ENCODE measurements around the gene ATAD1. TPM values are rescaled to one million over a fixed set of nuclear protein-coding genes. Genes with fewer than 3 reads are reported as not detected.
"Not testable (repeated sequence)": the region's sequence is repeated elsewhere in the genome, so short reads cannot be mapped to it uniquely, and the experiment has no call there.

Gene ATAD1
- total RNA-seq, 1 donor, result 43.8 TPM

GRCh38 chr10:87746911-87747310 is 71.1 kb downstream of the ATAD1 start:
- H3K79me2 ChIP-seq (ENCODE audit: insufficient read depth, low read length), result no peaks in the 10 kb centered on the region
- H3K4me2 ChIP-seq (ENCODE audit: insufficient read depth, low read length), result no peak overlapping the region
- no peak overlapping the region for H2AFZ ChIP-seq (ENCODE audit: low read length)
- H3K27me3 ChIP-seq (ENCODE audit: insufficient read depth, low read length), result no peaks in the 10 kb centered on the region
- H3K4me3 ChIP-seq (ENCODE audit: insufficient read depth, low read length), result no peak overlapping the region
- H3K36me3 ChIP-seq (ENCODE audit: insufficient read depth, low read length), result peaks cover 62% of the 10 kb centered on the region
- H4K20me1 ChIP-seq (ENCODE audit: insufficient read depth, low read length), result peaks cover 2% of the 10 kb centered on the region
- H3K4me1 ChIP-seq (ENCODE audit: insufficient read depth, low read length), result peaks cover 3% of the 10 kb centered on the region
- H3K9me3 ChIP-seq (ENCODE audit: low read depth, low read length), result no peaks in the 10 kb centered on the region
- no peak overlapping the region for H3K27ac ChIP-seq (ENCODE audit: low read depth, low read length)
- TF ChIP-seq CTCF (IDR thresholded peaks at IDR 0.05; ENCODE audit: extremely low read depth, low read depth, low read length), result no peak
- no peak for DNase-seq (ENCODE audit: insufficient read length, low spot score, missing footprints)

- Histone ChIP-seq H3K27me3 (ENCODE audit: insufficient read depth, low read length) (no peaks in the 10 kb centered on the region), H3K4me3 (ENCODE audit: insufficient read depth, low read length) (no peak overlapping the region), H3K27ac (ENCODE audit: low read depth, low read length) (no peak overlapping the region), H3K4me2 (ENCODE audit: insufficient read depth, low read length) (no peak overlapping the region), H3K36me3 (ENCODE audit: insufficient read depth, low read length) (peaks cover 59% of the 10 kb centered on the region), H3K79me2 (ENCODE audit: insufficient read depth, low read length) (no peaks in the 10 kb centered on the region), H4K20me1 (ENCODE audit: insufficient read depth, low read length) (peaks cover 2% of the 10 kb centered on the region), H2AFZ (ENCODE audit: low read length) (no peak overlapping the region), H3K9me3 (ENCODE audit: low read depth, low read length) (no peaks in the 10 kb centered on the region), H3K4me1 (ENCODE audit: insufficient read depth, low read length) (peaks cover 10% of the 10 kb centered on the region)
- no peak for TF ChIP-seq CTCF (IDR thresholded peaks at IDR 0.05; ENCODE audit: extremely low read depth, low read depth, low read length)
- no peak for DNase-seq (ENCODE audit: insufficient read length, low spot score, missing footprints)
Observed at GRCh38 chr10:87744606-87745005, 73.4 kb downstream of the ATAD1 start.

- Histone ChIP-seq H3K4me1 (ENCODE audit: insufficient read depth, low read length) (peaks cover 11% of the 10 kb centered on the region), H3K36me3 (ENCODE audit: insufficient read depth, low read length) (peaks cover 49% of the 10 kb centered on the region)
- not testable (repeated sequence) for H3K4me2 ChIP-seq (ENCODE audit: insufficient read depth, low read length); H2AFZ ChIP-seq (ENCODE audit: low read length); H3K79me2 ChIP-seq (ENCODE audit: insufficient read depth, low read length); H3K9me3 ChIP-seq (ENCODE audit: low read depth, low read length); H3K27me3 ChIP-seq (ENCODE audit: insufficient read depth, low read length); DNase-seq (ENCODE audit: insufficient read length, low spot score, missing footprints); H4K20me1 ChIP-seq (ENCODE audit: insufficient read depth, low read length); H3K27ac ChIP-seq (ENCODE audit: low read depth, low read length); H3K4me3 ChIP-seq (ENCODE audit: insufficient read depth, low read length)
Observed at GRCh38 chr10:87742992-87743610, 74.9 kb downstream of the ATAD1 start.

GRCh38 chr10:87740254-87740655 is 77.8 kb downstream of the ATAD1 start:
- Histone ChIP-seq H3K4me2 (ENCODE audit: insufficient read depth, low read length) (peak overlapping the region; percentile 40), H3K9me3 (ENCODE audit: low read depth, low read length) (no peaks in the 10 kb centered on the region), H3K27ac (ENCODE audit: low read depth, low read length) (peak overlapping the region; percentile 71), H4K20me1 (ENCODE audit: insufficient read depth, low read length) (no peaks in the 10 kb centered on the region), H3K27me3 (ENCODE audit: insufficient read depth, low read length) (no peaks in the 10 kb centered on the region), H3K4me1 (ENCODE audit: insufficient read depth, low read length) (peaks cover 11% of the 10 kb centered on the region), H3K79me2 (ENCODE audit: insufficient read depth, low read length) (no peaks in the 10 kb centered on the region), H3K36me3 (ENCODE audit: insufficient read depth, low read length) (peaks cover 50% of the 10 kb centered on the region), H2AFZ (ENCODE audit: low read length) (no peak overlapping the region), H3K4me3 (ENCODE audit: insufficient read depth, low read length) (no peak overlapping the region)
- DNase-seq (ENCODE audit: insufficient read length, low spot score, missing footprints), result peak; percentile 71
- TF ChIP-seq CTCF (IDR thresholded peaks at IDR 0.05; ENCODE audit: extremely low read depth, low read depth, low read length), result no peak

Data from osteoblast (primary cell).